ENCODE measurements around the gene TTI1.

DNA sequence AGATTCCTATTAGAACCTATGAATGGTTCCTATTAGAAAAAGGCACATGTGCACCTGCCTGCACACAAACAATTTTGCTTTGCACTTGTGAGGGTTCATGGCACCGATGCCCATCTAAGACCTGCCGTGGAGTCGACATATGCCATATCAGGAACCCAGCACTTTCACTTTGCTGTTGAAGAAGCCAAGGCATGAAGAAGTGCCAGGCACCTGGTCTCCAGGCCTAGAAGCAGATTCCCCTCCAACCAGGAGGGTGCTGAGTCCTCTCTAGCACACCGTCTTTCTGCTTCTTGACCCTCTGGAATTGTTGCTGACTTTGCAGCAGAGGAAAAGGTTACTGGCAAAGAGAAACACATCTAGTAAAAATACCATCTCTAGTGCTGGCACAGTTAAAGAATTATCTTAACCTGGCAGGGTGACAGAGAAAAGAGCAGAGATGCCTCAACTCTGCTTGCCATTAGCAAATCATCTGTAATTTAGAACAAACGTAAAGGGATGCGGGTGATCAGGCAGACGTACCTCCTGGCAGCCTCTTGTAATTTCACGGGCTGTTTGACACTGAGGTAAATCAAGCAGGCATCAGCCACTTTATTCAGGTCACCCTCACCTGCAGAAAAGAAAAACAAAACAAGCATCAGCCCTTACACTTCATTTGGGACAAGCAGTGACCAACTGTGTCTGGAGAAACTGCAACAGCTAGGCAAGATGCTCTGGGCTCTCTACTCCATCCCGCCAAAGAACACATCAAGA lies 37.2 kb downstream of the TTI1 start:
- TF ChIP-seq, protein P1, sequence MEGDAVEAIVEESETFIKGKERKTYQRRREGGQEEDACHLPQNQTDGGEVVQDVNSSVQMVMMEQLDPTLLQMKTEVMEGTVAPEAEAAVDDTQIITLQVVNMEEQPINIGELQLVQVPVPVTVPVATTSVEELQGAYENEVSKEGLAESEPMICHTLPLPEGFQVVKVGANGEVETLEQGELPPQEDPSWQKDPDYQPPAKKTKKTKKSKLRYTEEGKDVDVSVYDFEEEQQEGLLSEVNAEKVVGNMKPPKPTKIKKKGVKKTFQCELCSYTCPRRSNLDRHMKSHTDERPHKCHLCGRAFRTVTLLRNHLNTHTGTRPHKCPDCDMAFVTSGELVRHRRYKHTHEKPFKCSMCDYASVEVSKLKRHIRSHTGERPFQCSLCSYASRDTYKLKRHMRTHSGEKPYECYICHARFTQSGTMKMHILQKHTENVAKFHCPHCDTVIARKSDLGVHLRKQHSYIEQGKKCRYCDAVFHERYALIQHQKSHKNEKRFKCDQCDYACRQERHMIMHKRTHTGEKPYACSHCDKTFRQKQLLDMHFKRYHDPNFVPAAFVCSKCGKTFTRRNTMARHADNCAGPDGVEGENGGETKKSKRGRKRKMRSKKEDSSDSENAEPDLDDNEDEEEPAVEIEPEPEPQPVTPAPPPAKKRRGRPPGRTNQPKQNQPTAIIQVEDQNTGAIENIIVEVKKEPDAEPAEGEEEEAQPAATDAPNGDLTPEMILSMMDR (IDR thresholded peaks at IDR 0.05), result no peak
- TF ChIP-seq EZH2 (IDR thresholded peaks at IDR 0.05), result no peak
- no peak for TF ChIP-seq EZH2phosphoT487 (IDR thresholded peaks at IDR 0.05)

Measured in neural progenitor cell (in vitro differentiated cells).